ENCODE results near the gene ICAM3.

DNA sequence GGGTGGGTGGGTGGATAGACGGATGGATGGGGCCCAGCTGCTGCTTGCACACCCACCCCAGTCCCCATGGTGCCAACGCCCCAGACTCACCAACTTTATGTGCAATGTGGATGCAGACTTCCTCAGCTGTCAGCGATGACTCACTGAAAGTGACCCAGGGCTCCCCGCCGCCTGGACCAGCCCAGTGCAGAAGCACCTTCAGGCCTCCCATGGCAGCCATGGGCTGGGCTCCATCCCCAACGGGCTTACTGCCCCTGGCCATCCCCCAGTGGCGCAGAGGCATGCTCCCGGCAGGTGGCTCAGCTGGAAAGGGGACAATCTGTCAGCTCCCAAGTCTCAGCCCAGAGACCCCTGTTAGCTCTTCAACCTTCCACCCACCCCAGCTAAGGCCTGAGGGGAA, 38.7 kb upstream of the ICAM3 start:
- no peak for TF ChIP-seq CTCF (conservative IDR thresholded peaks at IDR 0.05 in 1 of 2, IDR thresholded peaks at IDR 0.05 in 1 of 2; ENCODE audit: extremely low read depth in 1 of 2, insufficient read depth in 1 of 2, low read depth in 1 of 2, low read length in 2 of 2)
- TF ChIP-seq EZH2 (IDR thresholded peaks at IDR 0.05; ENCODE audit: borderline replicate concordance, low read length): no peak

Data from mammary epithelial cell (primary cell).